ENCODE results near the gene TRA2A. TPM values are rescaled to one million over a fixed set of nuclear protein-coding genes. Genes with fewer than 3 reads are reported as not detected.

Gene TRA2A
- total RNA-seq, 4 donors from 2014 or later: 42.7 to 91.3 (median 50.2) TPM

Small RNAs within 50 kb of the gene (small RNA-seq; reads per million reads assigned to genes)
- gene AC079780.1 (not detected), gene RF00019 (0.49 reads per million)

Other genes with a start within 250 kb of the TRA2A start
- gene MALSU1, start 232.6 kb downstream of the TRA2A start, total RNA-seq: 10 to 100 TPM; 37.6 to 52.7 (median 47.8) TPM
- 1 to 10 TPM in 3 of 4 donors, under 1 TPM in 1; 0.94 to 3.6 (median 1.8) TPM for gene IGF2BP3, start 61.5 kb downstream of the TRA2A start, total RNA-seq
- 10 to 100 TPM; 14.3 to 22.2 (median 19.3) TPM for gene CCDC126, start 65.4 kb upstream of the TRA2A start, total RNA-seq
- gene FAM221A, start 148.2 kb upstream of the TRA2A start, total RNA-seq: 10 to 100 TPM in 2 of 4 donors, 1 to 10 TPM in 2; 6.3 to 11.1 (median 9.5) TPM
- 1 to 10 TPM in 1 of 4 donors, under 1 TPM in 3; 0.17 to 1.6 (median 0.52) TPM for gene STK31, start 178.2 kb upstream of the TRA2A start, total RNA-seq